ENCODE measurements around the gene FGFR3. TPM values are rescaled to one million over a fixed set of nuclear protein-coding genes. Genes with fewer than 3 reads are reported as not detected.

The FGFR3 gene
- total RNA-seq, 4 donors from 2014 or later, result 45.4 to 168 (median 92.4) TPM

DNA sequence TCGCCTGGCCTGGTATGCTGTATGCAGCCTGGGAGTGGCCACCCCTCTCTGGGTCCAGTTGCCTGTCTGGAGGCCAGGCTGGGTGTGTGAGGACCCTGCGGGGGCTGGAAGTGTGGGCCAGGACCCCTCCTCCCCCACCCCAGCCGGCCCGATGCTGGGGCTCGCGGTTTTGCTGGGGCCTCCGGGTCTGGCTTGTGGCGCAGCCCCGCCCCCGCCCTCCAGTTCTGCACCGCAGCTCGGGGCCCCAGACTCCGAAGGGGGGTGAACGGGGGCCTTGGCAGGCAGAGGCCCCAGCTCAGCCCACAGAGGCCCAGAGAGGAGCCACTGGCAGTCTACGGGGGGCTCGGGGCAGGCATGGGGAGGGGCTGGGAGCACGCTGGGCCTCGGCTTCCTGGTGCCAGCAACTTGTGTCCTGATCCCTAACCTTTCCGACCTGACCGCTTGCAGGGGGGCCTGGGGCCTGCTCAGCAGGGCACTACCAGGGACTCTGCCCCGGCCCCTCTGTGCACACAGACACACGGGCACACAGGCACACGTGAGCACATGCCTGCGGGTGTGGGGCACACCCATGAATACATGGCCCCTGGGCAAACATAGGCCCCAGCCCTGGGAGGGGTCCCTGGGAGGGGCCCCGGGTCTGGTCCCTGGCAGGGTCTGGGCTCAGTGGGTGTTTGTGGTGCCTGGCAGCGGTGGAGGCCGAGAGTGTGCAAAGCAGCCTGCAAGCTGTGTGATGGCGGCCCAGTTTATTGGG lies 21.4 kb upstream of the FGFR3 start:
- DNase-seq, result no peak
- H3K36me3 ChIP-seq, result no peaks in the 10 kb centered on the region
- H3K9me3 ChIP-seq, result no peaks in the 10 kb centered on the region
- H3K4me3 ChIP-seq, result no peak overlapping the region
- TF ChIP-seq, protein P1, sequence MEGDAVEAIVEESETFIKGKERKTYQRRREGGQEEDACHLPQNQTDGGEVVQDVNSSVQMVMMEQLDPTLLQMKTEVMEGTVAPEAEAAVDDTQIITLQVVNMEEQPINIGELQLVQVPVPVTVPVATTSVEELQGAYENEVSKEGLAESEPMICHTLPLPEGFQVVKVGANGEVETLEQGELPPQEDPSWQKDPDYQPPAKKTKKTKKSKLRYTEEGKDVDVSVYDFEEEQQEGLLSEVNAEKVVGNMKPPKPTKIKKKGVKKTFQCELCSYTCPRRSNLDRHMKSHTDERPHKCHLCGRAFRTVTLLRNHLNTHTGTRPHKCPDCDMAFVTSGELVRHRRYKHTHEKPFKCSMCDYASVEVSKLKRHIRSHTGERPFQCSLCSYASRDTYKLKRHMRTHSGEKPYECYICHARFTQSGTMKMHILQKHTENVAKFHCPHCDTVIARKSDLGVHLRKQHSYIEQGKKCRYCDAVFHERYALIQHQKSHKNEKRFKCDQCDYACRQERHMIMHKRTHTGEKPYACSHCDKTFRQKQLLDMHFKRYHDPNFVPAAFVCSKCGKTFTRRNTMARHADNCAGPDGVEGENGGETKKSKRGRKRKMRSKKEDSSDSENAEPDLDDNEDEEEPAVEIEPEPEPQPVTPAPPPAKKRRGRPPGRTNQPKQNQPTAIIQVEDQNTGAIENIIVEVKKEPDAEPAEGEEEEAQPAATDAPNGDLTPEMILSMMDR (IDR thresholded peaks at IDR 0.05), result no peak
- no peak for TF ChIP-seq POLR2A (IDR thresholded peaks at IDR 0.05)
- peaks cover 0 to 15% of the 10 kb centered on the region in 2 donors for H3K27me3 ChIP-seq
- peaks cover 0 to 10% (median 2%) of the 10 kb centered on the region in 4 donors for H3K4me1 ChIP-seq
- no peak overlapping the region for H3K27ac ChIP-seq

DNA sequence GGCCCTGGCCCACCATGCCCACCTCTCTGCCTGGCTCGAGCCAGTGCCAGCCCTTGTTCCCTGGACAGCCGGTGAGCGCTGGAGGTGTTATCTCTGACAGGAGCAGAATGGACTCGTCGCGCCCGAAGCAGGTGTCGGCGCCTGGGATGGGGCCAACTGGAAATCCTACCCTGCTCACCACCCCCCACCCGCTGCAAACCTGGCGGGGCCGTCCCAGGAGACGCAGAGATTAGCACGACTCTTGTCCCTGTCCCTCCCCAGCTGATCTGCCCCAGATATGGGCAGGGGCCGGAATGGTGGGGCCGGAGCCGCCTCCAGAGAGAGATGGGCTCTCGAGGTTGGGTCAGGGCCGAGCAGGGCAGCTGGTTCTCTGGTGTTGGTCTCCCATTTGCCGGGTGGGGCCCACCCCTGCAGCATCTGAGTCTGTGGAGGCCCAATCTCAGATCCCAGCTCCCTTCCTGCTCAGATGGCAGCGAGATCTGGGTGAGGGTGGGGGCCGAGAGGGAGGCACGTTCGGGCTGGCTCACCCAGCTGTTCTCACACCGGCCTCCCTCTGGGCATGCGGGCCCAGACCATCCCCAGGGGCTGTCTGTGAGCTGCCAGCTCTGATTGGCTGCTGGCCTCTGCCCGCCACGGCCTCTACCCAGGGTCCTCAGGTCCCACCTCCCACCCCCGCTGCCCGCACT lies 20.1 kb upstream of the FGFR3 start:
- Histone ChIP-seq H3K36me3 (no peaks in the 10 kb centered on the region), H3K9me3 (no peaks in the 10 kb centered on the region), H3K27me3 (peaks cover 0 to 9% of the 10 kb centered on the region in 2 donors), H3K4me1 (no peaks in the 10 kb centered on the region), H3K27ac (no peak overlapping the region), H3K4me3 (no peak overlapping the region)
- DNase-seq, result no peak
- TF ChIP-seq POLR2A (IDR thresholded peaks at IDR 0.05), result no peak
- TF ChIP-seq, protein P1 (IDR thresholded peaks at IDR 0.05), result no peak

DNA sequence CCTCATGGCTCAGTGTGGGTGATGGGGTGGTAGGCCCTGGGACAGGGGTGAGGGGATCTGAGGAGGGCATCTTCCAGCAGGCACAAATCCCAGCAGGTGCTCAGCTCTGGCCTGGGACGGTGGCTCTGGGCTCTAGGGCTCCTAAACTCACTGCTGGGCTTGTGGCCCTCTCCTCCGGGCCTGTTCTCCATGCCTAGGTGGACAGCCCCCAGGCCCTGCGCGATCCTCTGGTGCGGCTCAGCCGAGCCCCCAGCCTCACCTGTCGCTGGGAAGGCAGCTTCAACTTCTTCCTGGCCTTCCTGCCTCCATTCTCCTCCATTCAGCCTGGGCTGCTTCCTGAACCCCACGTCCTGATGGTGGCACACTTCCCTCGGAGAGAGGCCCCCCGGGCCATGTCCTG lies 19.3 kb upstream of the FGFR3 start:
- H3K9me3 ChIP-seq, result no peaks in the 10 kb centered on the region
- H3K4me1 ChIP-seq, result no peaks in the 10 kb centered on the region
- no peak overlapping the region for H3K4me3 ChIP-seq
- TF ChIP-seq, protein P1 (IDR thresholded peaks at IDR 0.05), result no peak
- TF ChIP-seq POLR2A (IDR thresholded peaks at IDR 0.05), result no peak
- no peaks in the 10 kb centered on the region for H3K36me3 ChIP-seq
- DNase-seq, result no peak
- H3K27me3 ChIP-seq, result peaks cover 0 to 2% of the 10 kb centered on the region in 2 donors
- no peak overlapping the region for H3K27ac ChIP-seq

DNA sequence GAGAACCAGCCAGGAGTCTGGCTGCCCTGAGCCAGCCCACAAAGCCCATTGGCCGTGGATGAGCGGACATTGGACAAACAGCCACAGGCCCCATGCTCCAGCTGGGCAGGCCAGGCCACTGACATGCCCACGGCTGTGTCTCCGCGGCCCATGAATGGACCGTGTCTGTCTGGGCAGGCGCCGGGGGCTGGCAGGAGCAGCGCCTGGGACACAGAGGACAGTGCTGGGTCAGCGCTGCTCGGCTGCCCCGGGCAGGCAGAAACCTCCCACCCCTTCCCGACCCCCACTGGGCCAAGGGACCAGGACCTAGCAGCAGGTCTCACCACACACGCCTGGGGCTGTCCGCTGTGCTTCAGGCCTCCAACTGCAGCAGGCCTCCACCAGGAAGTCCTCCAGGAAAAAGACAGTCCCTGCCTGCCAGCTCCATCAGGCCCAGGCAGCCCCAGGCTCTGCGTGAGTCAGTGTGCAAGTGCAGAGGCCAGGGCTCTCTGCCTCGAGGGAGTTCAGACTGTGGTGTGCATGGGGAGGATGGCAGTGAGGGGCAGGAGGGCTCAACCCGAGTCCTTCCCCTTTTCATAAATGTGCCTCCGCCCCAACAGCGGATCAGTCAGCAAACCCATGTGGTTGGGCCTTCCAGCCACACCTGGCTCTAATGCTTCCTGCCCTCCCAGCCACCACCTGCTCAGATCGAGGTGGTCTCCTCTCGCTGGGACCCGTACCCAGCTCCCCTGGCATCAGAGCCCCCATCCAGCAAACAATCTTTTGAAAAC lies 17.2 kb upstream of the FGFR3 start:
- H3K4me3 ChIP-seq, result no peak overlapping the region
- no peaks in the 10 kb centered on the region for H3K4me1 ChIP-seq
- H3K27me3 ChIP-seq, result no peaks in the 10 kb centered on the region
- H3K36me3 ChIP-seq, result no peaks in the 10 kb centered on the region
- TF ChIP-seq POLR2A (IDR thresholded peaks at IDR 0.05), result no peak
- H3K9me3 ChIP-seq, result no peaks in the 10 kb centered on the region
- no peak overlapping the region for H3K27ac ChIP-seq
- DNase-seq, result no peak

DNA sequence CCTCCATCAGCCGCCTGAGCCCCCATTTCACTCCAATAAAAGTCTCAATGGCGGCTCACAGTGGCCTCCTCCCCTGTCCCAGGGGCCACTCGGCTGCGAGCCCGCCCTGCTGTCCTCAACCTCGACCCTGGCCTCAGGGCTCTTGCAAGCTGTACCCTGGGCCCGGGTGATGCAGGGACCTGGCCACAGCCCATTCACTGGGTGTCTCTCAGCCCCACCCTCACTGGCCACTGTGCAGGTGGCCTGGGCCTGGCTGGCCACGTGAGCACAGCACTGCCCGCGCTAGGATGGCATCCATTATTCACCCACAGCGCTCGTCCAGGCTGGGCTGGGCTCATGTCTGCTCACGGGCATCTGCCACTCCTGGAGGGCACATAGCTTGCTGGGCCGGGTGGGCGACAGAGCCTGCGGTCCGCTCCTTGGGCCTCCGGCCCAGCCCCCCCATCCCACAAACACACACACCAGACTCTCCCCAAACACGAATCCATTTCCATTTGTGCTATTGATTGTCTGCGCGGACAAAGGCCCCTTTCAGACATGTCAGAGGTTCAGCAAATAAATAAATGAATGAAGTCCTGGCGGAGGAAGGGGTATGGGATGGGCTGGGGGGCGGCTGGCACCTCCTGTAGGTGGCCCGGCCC lies 16.5 kb upstream of the FGFR3 start:
- DNase-seq, result no peak
- Histone ChIP-seq H3K9me3 (no peaks in the 10 kb centered on the region), H3K27ac (no peak overlapping the region), H3K36me3 (no peaks in the 10 kb centered on the region), H3K4me3 (no peak overlapping the region), H3K27me3 (no peaks in the 10 kb centered on the region), H3K4me1 (no peaks in the 10 kb centered on the region)
- TF ChIP-seq POLR2A (IDR thresholded peaks at IDR 0.05), result no peak
- TF ChIP-seq, protein P1 (IDR thresholded peaks at IDR 0.05), result no peak

Data from Peyer's patch (tissue), 4 donors.